EH (cell line): ENCODE measurements around the gene AFAP1L1.

ENCODE experiments used
- DNase-seq: peaks from one replicate; pipeline ENCODE4 v3.0.0-alpha.2; 2015; ENCODE audit warnings: low read depth

AFAP1L1 gene

GRCh38 chr5:149271716-149272563, at the start of gene AFAP1L1:
Gene AFAP1L1, plus strand, starts transcription at chr5:149271859. Its CDS starts 110 bp downstream, at chr5:149271969.
- DNase-seq, result peak; percentile 63

- DNase-seq, result no peak
These were observed 48.4 kb upstream of the AFAP1L1 start for GRCh38 chr5:149223081-149223848.

- no peak for DNase-seq
These were observed 47.4 kb upstream of the AFAP1L1 start for GRCh38 chr5:149224282-149224681.

GRCh38 chr5:149227168-149227826, 44.4 kb upstream of the AFAP1L1 start:
- DNase-seq, result peak; percentile 89

DNA sequence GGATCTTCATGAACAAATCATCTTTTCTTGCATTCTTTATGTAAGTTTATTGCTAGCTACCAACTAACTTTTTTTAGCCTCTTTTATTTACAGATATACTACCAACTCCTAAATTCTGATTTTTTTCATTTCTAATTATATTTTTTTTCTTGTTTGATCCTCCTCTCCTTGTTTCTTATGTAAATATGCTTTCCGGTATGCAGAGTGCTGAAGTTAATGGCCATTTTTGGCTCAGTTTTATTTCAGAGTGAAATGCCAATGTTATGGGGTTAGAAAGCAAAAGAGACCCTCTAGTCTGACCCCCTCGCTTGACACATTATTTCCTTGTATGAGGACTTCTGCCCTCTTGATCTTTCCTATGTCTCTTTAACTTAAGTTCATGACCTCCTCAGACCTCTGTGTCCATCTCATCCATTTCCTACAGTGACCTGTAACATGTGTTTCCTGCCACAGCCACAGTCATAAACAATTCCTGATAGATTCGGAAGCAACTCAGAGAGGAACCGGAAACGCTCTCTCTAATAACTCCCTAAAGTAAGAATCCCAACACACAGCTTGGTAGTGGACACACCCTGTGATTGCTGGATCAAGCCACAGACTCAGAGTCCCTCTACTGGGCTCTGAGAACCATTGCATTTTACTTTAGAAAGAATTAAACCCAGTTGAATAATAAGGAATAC, 42.9 kb upstream of the AFAP1L1 start:
- DNase-seq, result peak; percentile 91

- no peak for DNase-seq
These were observed 42.2 kb upstream of the AFAP1L1 start for GRCh38 chr5:149229298-149229937.

DNA sequence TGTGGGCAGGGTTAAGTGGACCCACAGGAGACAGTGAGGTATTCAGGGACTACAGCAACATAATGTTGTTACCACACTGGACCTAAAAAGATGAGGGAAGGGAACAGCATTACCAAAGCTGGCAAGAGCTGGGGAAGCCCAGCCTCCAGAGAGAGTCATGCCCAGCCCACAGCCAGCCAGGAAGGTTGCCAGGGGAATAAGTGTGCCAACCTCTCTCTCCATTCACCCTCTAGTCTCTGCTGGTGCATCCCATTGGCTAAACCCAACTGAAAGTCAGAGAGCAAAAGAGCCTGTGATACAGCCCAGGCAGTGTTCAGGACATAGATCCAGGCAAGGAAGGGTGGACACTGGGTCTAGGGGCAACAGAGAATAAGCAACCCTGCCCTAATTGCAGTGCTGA, 35.8 kb upstream of the AFAP1L1 start:
- no peak for DNase-seq

DNA sequence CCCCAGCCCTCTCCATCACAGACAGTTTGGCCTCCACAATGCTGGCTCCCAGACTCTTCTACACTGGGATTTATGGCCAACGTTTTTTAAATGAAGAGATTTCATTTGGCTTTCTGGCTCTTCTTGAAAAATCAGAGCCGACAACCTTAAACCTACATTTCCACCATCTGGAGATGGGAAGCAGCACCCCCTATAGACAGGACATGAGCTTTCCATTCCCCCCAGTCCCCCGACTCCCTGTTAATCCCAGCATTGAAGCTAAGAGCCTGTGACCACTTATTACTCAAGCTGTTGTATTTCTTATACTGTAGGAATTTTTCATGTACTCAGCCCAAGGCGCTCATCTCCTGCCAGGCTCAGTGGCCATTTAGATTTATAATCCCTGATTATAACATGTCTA, 34.0 kb upstream of the AFAP1L1 start:
- DNase-seq, result no peak

- DNase-seq, result peak; percentile 30
These were observed 33.1 kb upstream of the AFAP1L1 start for GRCh38 chr5:149238540-149238939.

GRCh38 chr5:149239917-149240316, 31.7 kb upstream of the AFAP1L1 start:
- no peak for DNase-seq

- no peak for DNase-seq
These were observed 31.2 kb upstream of the AFAP1L1 start for GRCh38 chr5:149240354-149240998.

DNA sequence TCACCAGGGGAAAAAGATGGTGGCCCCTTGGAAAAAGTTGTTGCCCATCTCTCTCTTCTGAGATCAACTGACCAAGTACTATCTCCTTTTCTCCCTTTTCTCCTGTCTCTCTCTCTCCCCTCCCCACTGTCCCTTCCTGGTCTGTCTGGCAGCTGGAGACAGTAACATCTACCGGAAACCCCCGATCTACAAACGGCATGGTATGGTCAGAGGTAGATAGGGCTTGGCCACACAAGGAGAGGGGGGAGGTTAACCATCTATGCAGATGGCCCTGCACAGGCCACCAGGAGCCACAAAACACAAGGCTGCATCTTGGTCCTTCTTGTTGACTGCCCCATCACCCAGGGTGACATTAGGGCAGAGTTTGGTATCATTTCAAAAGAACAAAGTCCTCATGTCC, 29.3 kb upstream of the AFAP1L1 start:
- DNase-seq, result no peak

GRCh38 chr5:149246906-149247305, 24.8 kb upstream of the AFAP1L1 start:
- DNase-seq, result no peak

GRCh38 chr5:149247726-149248125, 23.9 kb upstream of the AFAP1L1 start:
- no peak for DNase-seq

- no peak for DNase-seq
These were observed 20.1 kb upstream of the AFAP1L1 start for GRCh38 chr5:149251546-149251945.

DNA sequence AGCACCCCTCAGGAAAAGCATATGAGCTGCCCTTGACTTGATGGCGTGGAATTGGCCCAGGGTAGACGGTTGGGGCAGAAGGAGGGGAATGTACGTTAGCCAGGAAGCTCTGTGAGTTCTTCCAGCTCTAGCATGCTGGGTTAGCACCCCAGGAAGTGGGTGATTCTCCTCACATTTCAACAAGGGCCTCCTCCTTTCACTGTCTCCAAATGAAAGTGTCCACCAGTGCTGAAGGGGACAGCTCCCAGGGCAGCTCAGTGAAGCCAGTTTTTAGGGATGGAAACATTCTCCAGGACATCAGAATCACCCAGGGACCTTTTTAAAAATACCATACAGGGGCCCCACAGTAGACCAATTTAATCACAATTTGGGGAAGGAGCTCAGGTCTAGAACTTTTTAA, 17.2 kb upstream of the AFAP1L1 start:
- peak; percentile 69 for DNase-seq

DNA sequence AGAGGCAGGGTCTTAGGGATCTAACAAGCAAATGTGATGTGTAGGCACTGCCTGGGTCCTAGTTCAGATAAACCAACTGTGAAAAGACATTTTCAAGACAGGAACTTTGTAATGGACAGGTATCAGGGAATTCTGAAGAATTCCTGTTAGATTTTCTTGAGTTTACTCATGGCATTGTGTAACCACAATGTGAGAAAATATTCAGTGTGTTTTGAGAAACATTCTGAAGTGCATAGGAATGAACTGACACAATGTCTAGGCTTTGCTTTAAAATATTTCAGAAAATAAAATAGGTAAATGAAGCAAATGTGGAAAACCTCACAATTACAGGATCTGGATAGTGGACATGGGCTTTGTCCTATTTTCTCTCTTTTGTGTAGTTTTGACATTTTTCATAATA, 15.2 kb upstream of the AFAP1L1 start:
- peak; percentile 70 for DNase-seq

GRCh38 chr5:149257131-149257530, 14.5 kb upstream of the AFAP1L1 start:
- DNase-seq, result peak; percentile 45

DNA sequence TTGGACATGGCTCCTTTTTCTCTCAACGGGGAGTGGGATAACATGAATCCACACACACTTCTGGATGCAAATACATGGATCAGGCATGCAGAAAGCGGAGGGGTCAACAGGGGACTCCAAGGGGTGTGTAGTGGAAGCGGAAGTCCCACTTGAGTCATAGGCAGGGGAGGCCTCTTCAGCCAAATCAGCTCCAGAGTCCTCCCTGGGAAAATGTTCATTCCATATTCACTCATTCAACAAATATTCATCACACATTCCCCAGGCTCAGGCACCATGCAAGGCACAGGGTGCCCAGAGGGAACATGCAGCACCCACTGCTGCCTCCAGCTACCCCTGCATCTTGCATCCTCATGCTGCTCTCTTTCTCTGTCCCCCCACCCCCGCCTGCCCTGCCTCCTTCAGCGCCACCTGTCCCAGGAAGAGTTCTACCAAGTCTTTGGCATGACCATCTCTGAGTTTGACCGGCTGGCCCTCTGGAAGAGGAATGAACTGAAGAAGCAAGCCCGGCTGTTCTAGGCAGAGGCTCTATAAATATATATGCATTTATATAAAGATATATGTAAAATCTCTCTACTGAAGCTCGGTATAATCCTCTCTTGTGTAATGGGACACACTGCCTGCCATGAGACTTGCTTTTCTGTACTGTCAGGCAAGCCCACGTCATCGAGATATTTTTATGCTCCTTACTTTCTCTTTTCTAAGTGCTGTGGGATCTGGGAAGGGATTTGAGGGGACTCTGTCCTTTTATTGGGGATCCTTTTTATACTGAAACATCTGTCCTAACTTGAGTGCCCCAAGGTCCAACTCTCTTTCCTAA, 13.6 kb upstream of the AFAP1L1 start:
- peak; percentile 95 for DNase-seq

DNA sequence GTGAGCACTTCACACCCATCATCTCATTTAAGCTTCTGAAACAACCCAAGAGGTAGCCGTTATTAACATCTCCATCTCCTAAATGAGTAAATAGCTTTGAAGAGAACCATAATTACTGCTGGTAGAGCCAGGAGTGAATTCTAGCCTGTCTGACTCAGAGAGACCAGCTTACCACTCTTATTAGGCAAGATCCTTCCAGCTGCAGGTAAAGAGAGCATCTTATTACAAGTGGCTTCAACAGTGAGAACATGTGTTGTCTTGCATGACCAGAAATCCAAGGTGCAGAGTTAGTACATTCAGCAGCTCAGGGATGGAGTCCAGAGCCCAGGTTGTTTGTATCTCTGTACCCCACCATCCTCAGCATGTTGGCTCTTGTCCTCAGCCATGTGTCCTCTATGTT, 10.9 kb upstream of the AFAP1L1 start:
- no peak for DNase-seq
